Activated T-cell treated with anti-CD3 and anti-CD28 coated beads for 1 hour (primary cell): ENCODE measurements around the gene EN1.

Experiments used
- DNase-seq: peaks from one replicate; pipeline ENCODE4 v3.0.0-alpha.2; 2020; ENCODE audit warnings: low read depth

Gene EN1

GRCh38 chr2:118842661-118843482, 4.6 kb downstream of the EN1 start:
- no peak for DNase-seq

- no peak for DNase-seq
Observed at GRCh38 chr2:118841828-118842461, 5.5 kb downstream of the EN1 start.

- no peak for DNase-seq
Observed at GRCh38 chr2:118841450-118841827, 6.0 kb downstream of the EN1 start.

GRCh38 chr2:118838741-118839455, 8.6 kb downstream of the EN1 start:
- DNase-seq = no peak

- no peak for DNase-seq
Observed at GRCh38 chr2:118837621-118838020, 9.8 kb downstream of the EN1 start.

GRCh38 chr2:118837067-118837466, 10.4 kb downstream of the EN1 start:
- DNase-seq = no peak

GRCh38 chr2:118836411-118836930, 11.0 kb downstream of the EN1 start:
- no peak for DNase-seq

- no peak for DNase-seq
Observed at GRCh38 chr2:118835746-118836410, 11.6 kb downstream of the EN1 start.

GRCh38 chr2:118834901-118835745, 12.3 kb downstream of the EN1 start:
- no peak for DNase-seq

GRCh38 chr2:118834440-118834810, 13.0 kb downstream of the EN1 start:
- DNase-seq = no peak

GRCh38 chr2:118833716-118834439, 13.6 kb downstream of the EN1 start:
- no peak for DNase-seq

GRCh38 chr2:118832791-118833715, 14.4 kb downstream of the EN1 start:
- no peak for DNase-seq

- DNase-seq = no peak
Observed at GRCh38 chr2:118832071-118832790, 15.2 kb downstream of the EN1 start.

GRCh38 chr2:118830881-118831280, 16.6 kb downstream of the EN1 start:
- DNase-seq = no peak

- no peak for DNase-seq
Observed at GRCh38 chr2:118830118-118830517, 17.3 kb downstream of the EN1 start.

- DNase-seq = no peak
Observed at GRCh38 chr2:118826093-118826492, 21.4 kb downstream of the EN1 start.

GRCh38 chr2:118823633-118824032, 23.8 kb downstream of the EN1 start:
- no peak for DNase-seq

GRCh38 chr2:118822572-118822971, 24.9 kb downstream of the EN1 start:
- no peak for DNase-seq

GRCh38 chr2:118822015-118822414, 25.4 kb downstream of the EN1 start:
- DNase-seq = no peak
